ENCODE results near the gene PAPLN.
A peak's percentile ranks its signal among the peaks of the same experiment; 100 is the strongest.

PAPLN gene

DNA sequence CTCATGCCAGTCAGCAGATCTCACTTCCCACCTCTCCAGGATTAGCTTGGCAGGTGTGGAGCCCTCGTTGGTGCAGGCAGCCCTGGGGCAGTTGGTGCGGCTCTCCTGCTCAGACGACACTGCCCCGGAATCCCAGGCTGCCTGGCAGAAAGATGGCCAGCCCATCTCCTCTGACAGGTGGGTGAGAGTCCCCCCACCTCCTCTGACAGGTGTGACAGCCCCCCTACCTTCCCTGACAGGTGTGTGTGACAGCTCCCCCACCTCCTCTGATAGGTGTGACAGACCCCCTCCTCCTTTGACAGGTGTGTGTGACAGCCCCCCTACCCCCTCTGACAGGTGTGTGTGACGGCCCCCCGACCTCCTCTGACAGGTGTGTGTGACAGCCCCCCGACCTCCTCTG is 26.3 kb downstream of the PAPLN start:
- no peak overlapping the region for H3K27ac ChIP-seq
- TF ChIP-seq, protein P1, sequence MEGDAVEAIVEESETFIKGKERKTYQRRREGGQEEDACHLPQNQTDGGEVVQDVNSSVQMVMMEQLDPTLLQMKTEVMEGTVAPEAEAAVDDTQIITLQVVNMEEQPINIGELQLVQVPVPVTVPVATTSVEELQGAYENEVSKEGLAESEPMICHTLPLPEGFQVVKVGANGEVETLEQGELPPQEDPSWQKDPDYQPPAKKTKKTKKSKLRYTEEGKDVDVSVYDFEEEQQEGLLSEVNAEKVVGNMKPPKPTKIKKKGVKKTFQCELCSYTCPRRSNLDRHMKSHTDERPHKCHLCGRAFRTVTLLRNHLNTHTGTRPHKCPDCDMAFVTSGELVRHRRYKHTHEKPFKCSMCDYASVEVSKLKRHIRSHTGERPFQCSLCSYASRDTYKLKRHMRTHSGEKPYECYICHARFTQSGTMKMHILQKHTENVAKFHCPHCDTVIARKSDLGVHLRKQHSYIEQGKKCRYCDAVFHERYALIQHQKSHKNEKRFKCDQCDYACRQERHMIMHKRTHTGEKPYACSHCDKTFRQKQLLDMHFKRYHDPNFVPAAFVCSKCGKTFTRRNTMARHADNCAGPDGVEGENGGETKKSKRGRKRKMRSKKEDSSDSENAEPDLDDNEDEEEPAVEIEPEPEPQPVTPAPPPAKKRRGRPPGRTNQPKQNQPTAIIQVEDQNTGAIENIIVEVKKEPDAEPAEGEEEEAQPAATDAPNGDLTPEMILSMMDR (conservative IDR thresholded peaks at IDR 0.05): no peak

DNA sequence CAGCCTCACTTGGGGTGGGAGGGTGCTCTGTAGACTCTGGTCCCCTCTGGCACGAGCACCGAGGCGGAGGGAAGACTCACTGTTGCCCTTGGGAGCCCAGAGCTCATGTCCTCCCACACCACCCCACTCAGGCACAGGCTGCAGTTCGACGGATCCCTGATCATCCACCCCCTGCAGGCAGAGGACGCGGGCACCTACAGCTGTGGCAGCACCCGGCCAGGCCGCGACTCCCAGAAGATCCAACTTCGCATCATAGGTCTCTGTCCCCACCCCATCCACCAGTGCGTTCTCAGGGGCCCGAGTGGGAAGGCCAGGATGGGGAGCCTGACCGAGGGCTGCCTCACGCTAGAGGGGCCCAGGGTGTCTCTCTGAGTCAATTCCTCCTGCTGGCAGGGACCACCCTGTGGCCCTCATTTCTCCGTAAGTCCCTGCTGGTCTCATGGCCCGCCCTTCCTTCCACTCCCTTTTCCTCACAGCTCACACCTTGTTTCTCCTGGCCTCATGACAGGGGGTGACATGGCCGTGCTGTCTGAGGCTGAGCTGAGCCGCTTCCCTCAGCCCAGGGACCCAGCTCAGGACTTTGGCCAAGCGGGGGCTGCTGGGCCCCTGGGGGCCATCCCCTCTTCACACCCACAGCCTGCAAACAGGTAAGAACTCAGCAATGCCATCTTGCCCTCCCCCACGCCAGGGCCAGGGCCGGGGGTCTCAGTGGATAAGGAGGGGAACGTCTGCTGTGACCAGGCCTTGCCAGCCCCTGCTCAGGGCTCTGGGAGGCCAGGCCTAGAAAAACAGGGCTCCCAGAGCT is 27.0 kb downstream of the PAPLN start:
- TF ChIP-seq, protein P1 (conservative IDR thresholded peaks at IDR 0.05): no peak
- H3K27ac ChIP-seq: no peak overlapping the region

DNA sequence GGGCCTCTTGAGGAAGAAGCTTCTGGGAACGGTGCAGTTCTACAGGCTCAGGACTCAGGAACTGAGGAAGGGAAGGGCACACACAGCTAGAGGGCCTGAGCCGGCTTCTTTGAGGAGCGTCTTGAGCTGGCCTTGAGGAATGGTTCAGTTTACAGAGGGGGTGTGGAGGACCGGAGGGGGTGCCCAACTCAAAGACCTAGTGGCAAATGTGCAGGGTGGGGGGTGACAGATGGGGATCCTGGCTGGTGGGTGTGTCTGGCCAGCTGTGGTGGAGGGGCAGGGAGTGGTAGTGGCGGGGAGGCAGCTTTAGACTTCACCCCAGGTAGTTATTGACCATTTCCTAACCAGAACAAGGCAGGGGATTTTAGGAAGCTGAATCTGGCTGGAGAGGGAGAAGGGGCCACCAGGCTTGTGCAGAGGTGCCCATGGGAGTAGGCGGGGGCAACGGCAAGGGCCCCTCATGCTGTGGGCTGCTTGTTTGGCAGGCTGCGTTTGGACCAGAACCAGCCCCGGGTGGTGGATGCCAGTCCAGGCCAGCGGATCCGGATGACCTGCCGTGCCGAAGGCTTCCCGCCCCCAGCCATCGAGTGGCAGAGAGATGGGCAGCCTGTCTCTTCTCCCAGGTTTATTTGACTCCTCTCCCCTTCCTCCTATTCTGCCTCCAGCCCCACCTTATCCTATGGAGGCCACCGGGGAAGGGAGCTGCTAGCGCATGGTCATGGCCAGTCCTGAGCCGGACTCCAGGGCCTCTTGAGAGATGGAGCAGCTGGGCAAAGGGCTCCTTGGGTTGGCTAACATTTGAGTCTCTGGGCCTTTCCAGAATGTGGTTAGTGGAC is 27.8 kb downstream of the PAPLN start:
- TF ChIP-seq, protein P1 (conservative IDR thresholded peaks at IDR 0.05): no peak
- H3K27ac ChIP-seq: no peak overlapping the region

DNA sequence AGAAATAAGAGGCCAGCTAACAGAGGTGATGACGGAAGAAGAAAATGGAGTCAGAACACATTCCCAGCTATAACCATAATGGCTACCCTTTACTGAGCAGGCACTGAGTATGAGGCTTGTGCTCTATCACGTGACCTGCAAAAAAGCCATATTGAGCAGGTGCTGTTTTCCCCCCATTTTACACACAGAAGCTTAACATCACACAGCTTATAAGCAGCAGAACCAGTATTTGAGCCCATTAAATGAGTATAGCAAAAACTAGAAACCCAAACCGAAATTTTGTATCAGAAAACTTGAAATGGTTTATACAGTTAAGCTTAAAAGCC is 28.4 kb downstream of the PAPLN start:
- no peak overlapping the region for H3K27ac ChIP-seq
- TF ChIP-seq, protein P1 (conservative IDR thresholded peaks at IDR 0.05): no peak

DNA sequence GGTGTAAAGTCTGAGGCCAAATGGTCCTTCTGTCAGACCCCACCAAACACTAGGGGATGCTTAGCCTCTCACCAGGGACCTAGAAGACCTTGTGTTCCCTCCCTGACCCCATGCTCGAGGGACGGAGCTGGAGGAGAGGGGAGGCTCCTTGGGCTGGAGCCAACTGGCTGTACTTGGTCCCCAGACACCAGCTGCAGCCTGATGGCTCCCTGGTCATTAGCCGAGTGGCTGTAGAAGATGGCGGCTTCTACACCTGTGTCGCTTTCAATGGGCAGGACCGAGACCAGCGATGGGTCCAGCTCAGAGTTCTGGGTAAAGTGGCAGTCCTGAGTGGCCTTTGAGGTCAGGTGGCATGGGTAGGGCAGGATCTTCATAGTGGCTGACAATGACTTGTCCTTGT is 29.0 kb downstream of the PAPLN start:
- H3K27ac ChIP-seq: no peak overlapping the region
- TF ChIP-seq, protein P1 (conservative IDR thresholded peaks at IDR 0.05): no peak

DNA sequence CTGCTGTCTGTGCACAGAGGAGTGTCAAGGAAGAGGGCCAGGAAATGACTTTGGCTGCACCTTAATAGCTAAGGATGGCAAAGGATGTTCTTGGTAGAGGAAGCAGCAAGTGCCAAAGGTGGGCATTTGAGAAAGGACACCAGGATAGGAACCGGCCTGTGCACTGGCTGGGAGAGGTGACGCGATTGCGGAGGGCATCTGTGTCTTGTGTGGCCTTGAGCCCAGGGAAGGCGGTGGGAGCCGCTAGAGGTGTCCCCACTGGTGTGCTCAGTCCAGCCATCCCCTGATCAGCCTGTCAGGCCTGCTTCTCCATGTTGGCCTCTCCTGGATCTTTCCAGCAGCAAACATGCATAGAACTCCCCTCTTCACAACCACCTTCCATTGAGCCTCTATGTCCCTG is 30.2 kb downstream of the PAPLN start:
- no peak overlapping the region for H3K27ac ChIP-seq
- TF ChIP-seq, protein P1 (conservative IDR thresholded peaks at IDR 0.05): no peak

DNA sequence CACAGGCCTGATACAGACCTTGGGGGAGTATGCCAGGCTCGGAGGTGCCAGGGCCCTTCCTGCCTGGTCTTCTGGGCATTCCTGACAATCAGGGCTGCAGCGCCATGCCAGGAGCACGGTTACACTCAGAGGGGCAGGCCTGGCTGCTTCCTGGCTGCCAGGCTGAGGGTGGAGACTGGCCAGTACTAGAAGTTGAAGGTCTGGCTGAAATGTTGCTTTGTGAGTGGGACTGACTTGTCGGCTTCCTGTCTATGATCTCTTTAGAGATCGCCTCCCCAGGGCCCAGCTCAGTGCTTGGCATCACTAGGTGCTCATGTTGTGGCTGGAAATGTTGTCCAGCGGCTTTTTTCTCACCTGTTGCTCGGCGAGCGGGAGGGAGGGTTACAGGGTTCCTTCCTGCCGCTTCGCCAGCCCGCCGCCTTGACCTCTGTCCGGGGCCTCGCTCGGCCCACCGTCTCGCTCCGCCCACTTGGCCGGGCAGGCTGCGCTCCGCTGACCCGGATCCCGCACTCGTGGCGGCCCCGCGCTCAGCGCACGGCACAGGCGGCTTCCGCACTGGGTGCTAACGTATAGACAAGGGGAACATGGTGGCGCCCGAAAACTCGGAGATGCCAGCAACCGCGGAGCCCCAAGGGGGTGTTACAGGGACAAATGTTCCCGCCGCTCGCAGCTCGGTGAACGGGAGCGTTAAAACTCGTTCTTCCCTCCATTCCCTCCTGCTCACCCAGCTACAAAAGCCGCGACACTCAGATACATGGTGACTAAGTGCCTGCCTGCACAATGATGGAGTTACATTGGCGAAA is 32.6 kb downstream of the PAPLN start:
- H3K27ac ChIP-seq: peak overlapping the region; percentile 63
- TF ChIP-seq, protein P1 (conservative IDR thresholded peaks at IDR 0.05): no peak
